Body of pancreas (tissue), 4 donors: ENCODE measurements around the gene ARHGEF7. TPM values are rescaled to one million over a fixed set of nuclear protein-coding genes. Genes with fewer than 3 reads are reported as not detected.

ENCODE experiments used
- ATAC-seq: fragments of 150-250 bp; one replicate; pipeline ENCODE4 v1.9.1; 2016
- DNase-seq, 4 donors: peaks; one replicate each; pipeline ENCODE4 v3.0.0-alpha.2; 2019
- H3K27ac ChIP-seq, 4 donors: fragments of 200-600 bp; sonication (generic); 1 replicate in 3 of 4; 2 replicates in 1 of 4; pipeline versions ENCODE4 v1.5.1 to v1.6.1; 2016 to 2019; ENCODE audit warnings: mild to moderate bottlenecking in 1 of 4, mixed read lengths in 1 of 4, moderate library complexity in 1 of 4
- H3K27me3 ChIP-seq, 2 donors: fragments of 200-600 bp; sonication (generic); one replicate each; pipeline ENCODE4 v1.6.0; 2016; ENCODE audit warnings: mild to moderate bottlenecking in 1 of 2
- H3K36me3 ChIP-seq, 2 donors: fragments of 200-600 bp; sonication (generic); replicated peaks in 1 of 2; 2 replicates each; pipeline ENCODE4 v1.5.1; 2016; ENCODE audit warnings: low read depth in 2 of 2; ENCODE audit not compliant: insufficient read depth in 1 of 2
- H3K4me1 ChIP-seq: fragments of 200-600 bp; sonication (generic); one replicate; pipeline ENCODE4 v1.6.0; 2016
- H3K4me3 ChIP-seq, 2 donors: fragments of 200-600 bp; sonication (generic); 1 replicate in 1 of 2; 2 replicates in 1 of 2; pipeline ENCODE4 v1.5.1; 2016 to 2019
- H3K9me3 ChIP-seq, 3 donors: fragments of 200-600 bp; sonication (generic); 1 replicate in 2 of 3; 2 replicates in 1 of 3; pipeline ENCODE4 v1.5.1; 2016
- POLR2A ChIP-seq, 3 donors: fragments of 450-650 bp; IDR thresholded peaks; one replicate each; pipeline ENCODE4 v1.6.1; 2016; ENCODE audit warnings: antibody characterized with exemption in 3 of 3, mild to moderate bottlenecking in 2 of 3
- WGBS, 2 donors: methylation state at CpG; one replicate each; pipeline ENCODE4 v1.1.5; 2017; 5-methylcytosine and 5-hydroxymethylcytosine counted together
- intact Hi-C: fragments of 100-400 bp; cut with DNase I; formaldehyde crosslinking; loops from one replicate; pipeline ENCODE4 v1.15.1; 2023
- total RNA-seq, 2 donors: library from RNA; depleted of rRNA; stranded (reverse); fragments of >200 nt; gene quantifications; one replicate each; pipeline ENCODE4 v1.1.0, GENCODE V29; 2016
- TF ChIP-seq, protein P1 (sequence below), 7 experiments: fragments of 450-650 bp in 4 of 7; fragments of 200-600 bp in 3 of 7; sonication (generic) in 3 of 7; IDR thresholded peaks; one replicate each; pipeline ENCODE4 v1.5.1; 2016 to 2019; ENCODE audit warnings: antibody characterized with exemption in 7 of 7

The ARHGEF7 gene
- total RNA-seq, 2 donors from 2014 or later, result 27.5 to 81.4 TPM

DNA sequence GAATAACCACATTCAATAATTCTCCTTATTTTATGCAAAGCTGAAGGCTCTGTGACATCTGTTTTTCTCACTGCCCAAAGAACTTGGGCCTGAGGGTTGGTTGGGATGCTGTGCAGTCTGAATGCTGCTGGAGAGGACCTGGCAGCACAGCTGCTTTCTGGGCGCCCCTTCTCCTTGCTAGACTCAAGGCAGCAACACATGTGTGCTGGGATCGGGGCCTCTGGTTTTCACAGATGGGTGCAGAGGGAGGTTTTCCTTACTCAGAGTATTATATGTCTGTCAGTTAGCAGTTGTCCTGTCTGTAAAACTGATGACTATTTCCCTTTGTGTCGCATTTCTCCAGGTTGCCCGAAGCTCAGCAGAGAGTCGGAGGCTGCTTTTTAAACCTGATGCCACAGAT is 152.1 kb downstream of the ARHGEF7 start:
- Histone ChIP-seq H3K27me3 (no peaks in the 10 kb centered on the region), H3K27ac (no peak overlapping the region), H3K9me3 (no peaks in the 10 kb centered on the region), H3K4me3 (no peak overlapping the region), H3K4me1 (no peaks in the 10 kb centered on the region), H3K36me3 (peaks cover 0 to 17% of the 10 kb centered on the region in 2 donors)
- no peak for ATAC-seq
- WGBS, 2 donors, result 89 to 93% methylated on average over 5 of the region's 5 CpGs
- intact Hi-C loops, result no loop called here
- no peak for DNase-seq
- TF ChIP-seq, protein P1, sequence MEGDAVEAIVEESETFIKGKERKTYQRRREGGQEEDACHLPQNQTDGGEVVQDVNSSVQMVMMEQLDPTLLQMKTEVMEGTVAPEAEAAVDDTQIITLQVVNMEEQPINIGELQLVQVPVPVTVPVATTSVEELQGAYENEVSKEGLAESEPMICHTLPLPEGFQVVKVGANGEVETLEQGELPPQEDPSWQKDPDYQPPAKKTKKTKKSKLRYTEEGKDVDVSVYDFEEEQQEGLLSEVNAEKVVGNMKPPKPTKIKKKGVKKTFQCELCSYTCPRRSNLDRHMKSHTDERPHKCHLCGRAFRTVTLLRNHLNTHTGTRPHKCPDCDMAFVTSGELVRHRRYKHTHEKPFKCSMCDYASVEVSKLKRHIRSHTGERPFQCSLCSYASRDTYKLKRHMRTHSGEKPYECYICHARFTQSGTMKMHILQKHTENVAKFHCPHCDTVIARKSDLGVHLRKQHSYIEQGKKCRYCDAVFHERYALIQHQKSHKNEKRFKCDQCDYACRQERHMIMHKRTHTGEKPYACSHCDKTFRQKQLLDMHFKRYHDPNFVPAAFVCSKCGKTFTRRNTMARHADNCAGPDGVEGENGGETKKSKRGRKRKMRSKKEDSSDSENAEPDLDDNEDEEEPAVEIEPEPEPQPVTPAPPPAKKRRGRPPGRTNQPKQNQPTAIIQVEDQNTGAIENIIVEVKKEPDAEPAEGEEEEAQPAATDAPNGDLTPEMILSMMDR (IDR thresholded peaks at IDR 0.05), result no peak
- no peak for TF ChIP-seq POLR2A (IDR thresholded peaks at IDR 0.05)

DNA sequence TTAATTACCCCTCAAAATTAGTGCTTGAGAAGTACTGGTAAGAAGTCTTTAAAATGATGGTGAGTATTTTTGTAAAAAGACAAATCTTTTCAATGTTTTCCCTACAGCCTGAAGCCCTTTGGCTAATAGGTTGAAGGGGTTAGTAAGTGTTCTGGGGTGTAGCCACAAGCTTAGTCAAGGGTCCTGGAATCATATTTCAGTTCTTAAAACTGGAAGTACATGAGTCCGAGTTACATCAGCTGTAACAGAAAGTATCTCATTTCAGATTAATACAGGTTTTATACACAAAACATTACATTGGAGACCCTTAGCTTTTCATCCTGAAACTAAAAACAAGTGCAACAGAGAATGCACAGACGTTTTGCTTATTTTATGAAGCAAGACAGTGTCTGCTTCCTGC is 152.7 kb downstream of the ARHGEF7 start:
- DNase-seq, result no peak

DNA sequence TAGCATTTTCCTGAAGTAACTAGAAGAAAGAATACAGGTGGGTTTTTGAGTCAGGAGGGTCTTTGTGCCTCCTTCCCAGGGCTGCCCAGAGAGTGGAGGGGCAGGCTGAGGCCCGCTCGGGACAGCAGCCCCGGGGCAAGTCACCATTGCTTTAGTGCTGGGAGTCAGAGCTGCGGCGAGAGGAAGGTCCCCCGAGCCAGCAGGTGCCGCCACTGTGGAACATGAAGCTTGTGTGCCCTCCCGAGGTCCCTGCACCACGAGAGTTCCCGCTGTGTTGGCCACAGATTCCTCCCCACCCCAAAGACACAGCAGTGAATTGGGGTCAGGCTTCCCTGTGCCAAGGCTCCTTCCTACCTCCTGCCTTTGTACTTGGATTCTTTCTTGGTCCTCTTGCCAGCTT is 154.4 kb downstream of the ARHGEF7 start:
- TF ChIP-seq, protein P1 (IDR thresholded peaks at IDR 0.05), result no peak
- no peak for TF ChIP-seq POLR2A (IDR thresholded peaks at IDR 0.05)
- Histone ChIP-seq H3K4me1 (no peaks in the 10 kb centered on the region), H3K36me3 (peaks cover 0 to 21% of the 10 kb centered on the region in 2 donors), H3K27me3 (no peaks in the 10 kb centered on the region), H3K9me3 (no peaks in the 10 kb centered on the region), H3K4me3 (no peak overlapping the region), H3K27ac (no peak overlapping the region)
- WGBS, 2 donors, result 85 to 89% methylated on average over 10 of the region's 10 CpGs
- no peak for DNase-seq
- intact Hi-C loops, result no loop called here
- ATAC-seq, result no peak

More for the DNA sequence above, 152.7 kb downstream of the ARHGEF7 start:
- Histone ChIP-seq H3K9me3 (no peaks in the 10 kb centered on the region), H3K27me3 (no peaks in the 10 kb centered on the region), H3K4me1 (no peaks in the 10 kb centered on the region), H3K4me3 (no peak overlapping the region), H3K36me3 (peaks cover 0 to 17% of the 10 kb centered on the region in 2 donors), H3K27ac (no peak overlapping the region)
- intact Hi-C loops, result no loop called here
- TF ChIP-seq POLR2A (IDR thresholded peaks at IDR 0.05), result no peak
- TF ChIP-seq, protein P1 (IDR thresholded peaks at IDR 0.05), result no peak
- WGBS, 2 donors, result 71 to 72% methylated on average over 2 of the region's 2 CpGs
- ATAC-seq, result no peak

DNA sequence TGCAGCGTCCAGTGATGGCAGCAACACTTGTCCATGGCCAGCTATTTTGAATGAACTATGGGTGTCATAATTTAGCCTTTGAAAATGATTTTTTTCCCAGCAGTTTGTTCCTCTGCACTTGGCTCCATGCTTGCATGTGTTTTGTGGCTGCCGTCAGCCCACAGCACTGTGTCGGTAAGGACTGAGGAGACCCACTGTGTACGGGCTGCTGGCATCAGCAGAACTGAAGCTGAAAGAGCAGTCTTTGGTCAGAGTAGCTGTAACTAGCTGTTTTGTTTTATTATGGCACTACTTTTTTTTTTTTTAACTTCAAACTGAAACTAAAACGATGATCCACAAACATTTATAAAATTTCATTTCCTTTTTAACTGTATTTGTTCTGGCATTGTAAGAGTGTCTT is 155.0 kb downstream of the ARHGEF7 start:
- Histone ChIP-seq H3K4me1 (no peaks in the 10 kb centered on the region), H3K27me3 (no peaks in the 10 kb centered on the region), H3K4me3 (no peak overlapping the region), H3K27ac (no peak overlapping the region), H3K9me3 (no peaks in the 10 kb centered on the region), H3K36me3 (peaks cover 0 to 23% of the 10 kb centered on the region in 2 donors)
- ATAC-seq, result no peak
- WGBS, 2 donors, result 83 to 88% methylated on average over 5 of the region's 5 CpGs
- DNase-seq, result no peak
- TF ChIP-seq POLR2A (IDR thresholded peaks at IDR 0.05), result no peak
- TF ChIP-seq, protein P1 (IDR thresholded peaks at IDR 0.05), result no peak
- intact Hi-C loops, result no loop called here
